Ramos (cell line): ENCODE data around the gene CRTC3.
"Not testable (repeated sequence)": the region's sequence is repeated elsewhere in the genome, so short reads cannot be mapped to it uniquely, and the experiment has no call there.

ENCODE experiments used
- in situ Hi-C: fragments of 300-500 bp; cut with MboI; formaldehyde crosslinking; loops from one replicate; pipeline ENCODE4 v1.14.3; 2022; ENCODE audit warnings: low sequenced_read_pairs; ENCODE audit not compliant: unreplicated experiment

The CRTC3 gene

DNA sequence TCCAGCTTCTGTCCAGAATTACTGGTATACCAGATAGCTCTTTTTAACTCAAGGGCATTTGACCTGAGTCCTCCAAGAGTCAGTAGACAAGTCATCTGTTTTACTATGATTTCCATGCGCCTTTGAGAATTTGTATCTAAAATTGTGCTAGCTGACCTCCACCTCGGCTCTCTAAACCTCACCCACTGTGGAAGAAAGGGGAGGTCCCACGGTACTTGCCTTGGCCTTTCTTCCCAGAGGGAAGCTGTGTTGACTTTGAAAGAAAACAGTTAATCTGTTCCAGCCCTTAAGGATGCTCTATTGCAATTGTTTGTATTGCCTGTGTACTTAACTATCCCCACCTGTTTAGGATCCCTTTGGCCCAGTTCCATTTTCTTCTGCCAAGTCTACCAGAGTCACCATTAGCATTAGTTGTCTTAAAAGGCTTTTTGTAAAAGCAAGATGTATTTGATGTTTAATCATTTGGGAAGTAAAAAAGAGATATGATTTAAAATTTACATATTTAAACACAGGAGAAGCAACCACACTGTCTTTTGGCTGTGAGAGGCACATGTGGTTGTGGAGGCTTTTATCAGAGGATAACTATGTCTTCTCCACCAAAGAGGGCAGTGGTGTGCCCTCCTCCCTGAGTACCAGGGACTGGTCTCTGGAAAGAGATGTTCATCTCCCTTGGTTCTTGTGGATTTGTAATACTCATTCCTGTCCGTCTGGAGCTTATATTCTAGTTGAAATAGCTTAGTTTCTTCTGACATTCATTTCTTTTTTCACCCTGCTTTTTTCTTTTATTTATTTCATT is 88.8 kb downstream of the CRTC3 start:
- in situ Hi-C loops: no loop called here

DNA sequence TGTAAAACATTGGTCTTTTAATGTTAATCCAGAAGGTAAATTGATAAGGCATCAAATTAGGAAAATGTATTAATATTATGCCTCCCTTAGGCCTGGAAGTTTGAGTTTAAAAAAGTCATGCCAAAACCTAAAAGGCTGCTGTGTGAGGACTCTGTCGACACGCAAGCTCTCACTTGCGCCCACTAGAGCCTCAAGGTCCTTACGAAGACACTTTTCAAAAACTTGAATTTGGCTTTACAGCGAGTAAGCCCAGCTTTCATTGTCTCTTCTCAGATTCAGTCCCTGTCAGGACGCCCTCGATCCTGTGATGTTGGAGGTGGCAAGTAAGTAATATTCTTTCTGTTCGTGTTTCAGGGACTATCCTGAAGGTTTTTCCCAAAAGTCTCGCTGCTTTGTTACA is 89.7 kb downstream of the CRTC3 start:
- in situ Hi-C loops: no loop called here

DNA sequence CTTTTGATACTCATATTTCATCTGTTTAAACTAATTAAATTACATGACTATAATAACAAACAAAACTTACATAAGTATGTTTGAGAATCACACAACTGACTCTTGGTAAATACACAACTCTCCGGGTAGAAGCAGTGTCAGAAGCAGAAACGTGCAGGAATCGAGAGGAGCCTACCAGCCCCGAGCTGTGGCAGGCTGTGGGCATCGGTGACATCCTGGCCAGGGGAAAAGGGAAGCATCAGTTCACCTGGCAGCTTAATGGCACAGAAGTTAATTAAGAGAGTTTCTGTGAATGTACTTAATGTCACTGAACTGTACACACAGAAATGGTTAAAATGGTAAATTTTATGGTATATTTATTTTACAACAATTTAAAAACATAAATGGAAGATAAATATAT is 90.2 kb downstream of the CRTC3 start:
- in situ Hi-C loops: no loop called here

DNA sequence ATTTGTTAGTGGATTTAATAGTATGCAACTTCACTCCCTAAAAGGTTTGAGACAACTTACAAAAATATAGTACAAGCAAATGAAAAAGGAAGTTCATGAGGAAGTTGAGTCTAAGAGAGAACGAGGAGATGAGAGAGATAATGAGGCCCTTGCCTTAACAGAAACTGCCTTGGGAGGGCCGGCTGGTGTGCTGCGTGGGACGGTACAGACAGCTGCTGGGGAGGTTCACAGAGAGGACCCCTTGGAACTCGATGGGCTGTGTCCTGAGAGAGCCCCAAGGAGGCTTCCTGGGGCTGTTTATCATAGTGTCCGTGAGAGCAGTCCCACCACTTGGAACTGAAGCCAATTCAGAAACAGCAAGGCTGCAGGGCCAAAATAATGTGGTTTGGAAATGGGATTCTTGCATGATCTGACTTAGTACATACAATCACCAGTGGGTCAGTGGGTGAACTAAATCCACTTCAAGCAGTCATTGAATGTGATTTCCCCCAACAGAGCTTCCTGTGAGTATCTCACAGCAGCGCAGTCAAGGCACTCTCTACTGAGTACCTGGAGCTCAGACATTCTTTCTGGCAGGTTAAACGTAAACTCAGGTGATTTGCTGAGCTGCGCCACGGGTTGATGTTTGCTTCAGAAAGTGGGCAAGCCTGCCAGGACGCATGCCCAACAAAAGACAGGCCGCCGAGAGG is 90.8 kb downstream of the CRTC3 start:
- in situ Hi-C loops: no loop called here

DNA sequence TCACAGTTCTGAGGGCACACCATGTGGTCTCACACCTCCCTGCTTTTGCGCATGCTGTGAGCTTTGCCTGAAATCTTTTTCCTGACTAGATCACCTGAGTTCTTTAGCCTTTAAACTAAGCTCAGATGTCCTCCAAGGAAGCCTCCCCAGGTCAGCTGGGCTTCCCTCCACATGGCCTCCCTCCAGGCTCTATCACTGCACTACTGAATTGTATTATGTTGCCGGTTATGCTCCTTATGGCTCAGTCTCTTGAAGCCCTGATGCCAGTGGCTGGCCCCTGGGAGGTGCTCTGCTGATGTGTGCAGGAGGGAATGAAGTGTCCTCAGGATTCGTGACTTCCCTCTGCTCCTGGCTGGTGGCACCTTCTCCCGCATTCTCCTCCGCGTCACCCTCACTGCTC is 94.1 kb downstream of the CRTC3 start:
- in situ Hi-C loops: no loop called here

DNA sequence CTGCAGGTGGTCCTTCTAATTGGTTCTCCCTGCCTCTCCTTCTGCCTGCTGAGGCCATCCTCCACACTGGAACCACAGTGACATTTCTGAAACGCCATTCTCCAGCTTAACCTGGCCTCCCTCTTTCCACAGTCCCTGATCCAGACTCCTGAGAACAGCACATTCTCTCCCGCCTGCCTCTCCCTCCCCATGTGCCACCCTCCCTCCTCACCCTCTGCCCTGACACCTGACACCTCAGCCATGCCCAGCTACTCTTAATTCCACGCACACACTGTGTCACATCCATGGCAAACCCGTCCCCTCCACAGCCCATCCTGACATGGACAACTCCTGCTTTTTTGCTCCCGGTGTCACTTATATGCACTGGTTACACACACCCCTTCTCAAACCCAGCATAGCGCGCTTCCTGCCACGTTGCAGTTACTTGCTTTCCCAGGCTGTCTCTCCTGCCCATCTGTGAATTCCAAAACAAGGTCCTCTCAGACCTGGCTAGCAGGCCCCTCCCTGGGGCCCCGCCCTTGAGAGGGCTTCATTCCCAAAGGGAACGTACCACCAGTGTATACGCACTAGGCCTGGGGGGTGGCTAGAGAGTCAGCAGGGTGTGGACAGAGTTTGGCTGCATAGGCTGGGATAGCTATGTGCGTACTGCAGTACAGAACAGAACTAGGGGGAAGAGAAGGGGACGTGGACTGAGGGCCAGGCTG is 94.7 kb downstream of the CRTC3 start:
- in situ Hi-C loops: no loop called here

DNA sequence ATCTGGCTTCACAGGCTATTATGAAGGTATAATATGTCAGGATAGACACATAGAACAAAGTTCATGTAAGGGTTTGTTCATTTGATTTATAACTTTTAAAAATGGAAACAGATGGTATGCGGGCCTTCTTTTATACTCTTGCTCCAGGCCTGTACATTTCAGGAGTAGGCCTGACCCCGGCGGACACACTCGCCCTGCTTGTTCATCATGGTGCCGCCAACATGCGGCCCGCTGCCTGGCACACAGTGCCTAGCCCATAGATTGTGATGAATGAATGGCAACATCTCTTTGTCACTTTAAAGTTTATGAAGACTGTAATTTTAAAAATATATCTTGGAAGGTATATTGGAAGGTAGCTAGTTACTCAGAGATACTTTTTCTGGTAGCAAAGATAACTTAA is 95.3 kb downstream of the CRTC3 start:
- in situ Hi-C loops: no loop called here

DNA sequence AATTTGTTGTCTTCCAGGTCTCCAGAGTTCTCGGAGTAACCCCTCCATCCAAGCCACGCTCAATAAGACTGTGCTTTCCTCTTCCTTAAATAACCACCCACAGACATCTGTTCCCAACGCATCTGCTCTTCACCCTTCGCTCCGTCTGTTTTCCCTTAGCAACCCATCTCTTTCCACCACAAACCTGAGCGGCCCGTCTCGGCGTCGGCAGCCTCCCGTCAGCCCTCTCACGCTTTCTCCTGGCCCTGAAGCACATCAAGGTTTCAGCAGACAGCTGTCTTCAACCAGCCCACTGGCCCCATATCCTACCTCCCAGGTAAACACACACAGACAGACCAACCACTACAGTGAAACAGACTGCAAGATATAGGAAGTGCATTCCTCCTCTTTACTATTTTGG is 99.5 kb downstream of the CRTC3 start:
- in situ Hi-C loops: no loop called here

DNA sequence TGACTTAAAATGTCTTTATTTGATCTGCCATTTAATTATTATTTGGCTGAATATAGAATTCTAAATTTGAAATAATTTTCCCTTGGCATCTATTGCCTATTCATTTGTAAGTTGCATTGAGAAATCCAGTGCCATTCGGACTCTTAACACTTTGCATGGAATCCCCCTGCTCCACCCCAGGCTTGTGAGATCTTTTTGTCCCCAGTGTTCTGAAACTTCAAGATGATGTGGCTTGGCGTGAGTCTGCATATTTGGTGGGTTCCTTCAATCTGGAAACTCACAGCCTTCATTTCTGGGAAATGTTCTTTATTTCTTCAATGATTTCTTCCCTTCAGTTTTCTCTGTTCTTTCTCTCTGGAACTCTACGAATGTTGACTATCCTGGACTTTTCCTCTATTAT is 103.6 kb downstream of the CRTC3 start:
- in situ Hi-C loops: no loop called here

DNA sequence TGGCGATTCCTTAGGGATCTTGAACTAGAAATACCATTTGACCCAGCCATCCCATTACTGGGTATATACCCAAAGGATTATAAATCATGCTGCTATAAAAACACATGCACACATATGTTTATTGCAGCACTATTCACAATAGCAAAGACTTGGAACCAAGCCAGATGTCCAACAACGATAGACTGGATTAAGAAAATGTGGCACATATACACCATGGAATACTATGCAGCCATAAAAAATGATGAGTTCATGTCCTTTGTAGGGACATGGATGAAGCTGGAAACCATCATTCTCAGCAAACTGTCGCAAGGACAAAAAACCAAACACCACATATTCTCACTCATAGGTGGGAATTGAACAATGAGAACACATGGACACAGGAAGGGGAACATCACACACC is 107.3 kb downstream of the CRTC3 start:
- in situ Hi-C loops: not testable (repeated sequence)

DNA sequence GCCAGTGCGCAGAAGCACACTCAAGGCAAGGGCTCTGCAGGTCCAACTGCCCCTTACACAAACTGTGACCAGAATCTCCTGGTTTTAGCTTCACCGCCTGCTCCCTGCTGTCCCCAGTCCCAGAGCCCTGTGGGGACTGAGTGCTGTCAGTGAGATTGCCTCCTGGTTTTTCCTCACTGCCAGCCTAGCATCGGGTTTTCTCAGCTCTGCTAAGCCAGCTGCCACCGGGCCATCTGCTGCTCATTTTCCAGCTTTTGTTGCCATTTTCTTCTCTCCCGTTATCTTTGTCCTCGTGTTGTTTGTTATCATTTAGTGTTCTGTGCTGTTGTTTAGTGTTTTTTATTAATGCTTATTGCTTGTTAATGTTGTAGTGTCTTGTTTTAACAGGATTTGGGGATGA is 108.0 kb downstream of the CRTC3 start:
- in situ Hi-C loops: no loop called here

DNA sequence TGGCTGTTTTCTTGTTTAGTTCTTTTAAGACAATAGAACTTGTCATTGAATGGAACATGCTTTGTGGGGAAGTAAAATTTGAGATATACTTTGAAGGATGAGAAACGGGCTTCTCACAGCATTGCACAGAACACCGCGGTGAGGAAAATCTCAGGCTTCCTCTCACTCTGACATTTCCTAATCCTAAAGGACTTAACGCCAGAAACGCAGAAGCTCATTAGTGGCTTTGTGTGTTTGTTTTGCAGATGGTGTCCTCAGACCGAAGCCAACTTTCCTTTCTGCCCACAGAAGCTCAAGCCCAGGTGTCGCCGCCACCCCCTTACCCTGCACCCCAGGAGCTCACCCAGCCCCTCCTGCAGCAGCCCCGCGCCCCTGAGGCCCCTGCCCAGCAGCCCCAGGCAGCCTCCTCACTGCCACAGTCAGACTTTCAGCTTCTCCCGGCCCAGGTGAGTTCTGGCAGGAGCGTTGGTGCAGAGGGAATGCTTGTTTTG is 108.5 kb downstream of the CRTC3 start:
- in situ Hi-C loops: no loop called here

DNA sequence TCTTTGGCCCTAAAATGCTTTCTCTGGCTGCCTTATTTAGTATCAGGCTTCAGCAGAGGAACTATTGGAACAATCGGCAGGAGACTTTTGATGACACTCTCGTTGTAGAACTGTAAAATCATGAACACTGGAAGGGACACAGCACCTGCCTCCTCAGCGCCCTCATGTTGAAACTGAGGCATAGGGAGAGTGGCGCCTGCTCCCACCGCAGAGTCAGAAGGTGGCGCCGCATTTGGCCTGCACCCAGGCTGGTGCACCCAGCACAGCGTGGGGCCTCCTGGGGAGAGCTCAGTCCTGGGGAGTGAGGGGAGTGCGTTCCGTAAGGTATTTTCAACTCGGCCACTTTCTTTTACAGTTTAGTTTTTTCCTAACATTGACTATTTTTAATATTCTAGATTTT is 109.2 kb downstream of the CRTC3 start:
- in situ Hi-C loops: no loop called here

DNA sequence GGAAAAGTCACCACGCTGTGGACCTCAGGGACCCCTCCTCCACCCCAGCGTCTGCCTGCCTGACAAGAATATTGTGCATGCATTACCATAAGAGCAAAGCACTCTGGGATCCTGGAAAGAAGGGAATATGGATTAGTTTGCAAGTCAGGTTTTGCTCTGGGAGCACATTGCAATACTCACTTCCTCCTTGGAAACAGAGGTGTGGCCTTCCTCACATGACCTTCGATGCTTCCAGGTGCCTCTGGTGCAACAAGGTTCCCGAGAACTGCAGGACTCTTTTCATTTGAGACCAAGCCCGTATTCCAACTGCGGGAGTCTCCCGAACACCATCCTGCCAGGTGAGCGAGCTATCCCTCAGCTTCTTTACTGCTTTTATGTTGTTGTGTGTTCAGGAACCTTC is 111.1 kb downstream of the CRTC3 start:
- in situ Hi-C loops: no loop called here

DNA sequence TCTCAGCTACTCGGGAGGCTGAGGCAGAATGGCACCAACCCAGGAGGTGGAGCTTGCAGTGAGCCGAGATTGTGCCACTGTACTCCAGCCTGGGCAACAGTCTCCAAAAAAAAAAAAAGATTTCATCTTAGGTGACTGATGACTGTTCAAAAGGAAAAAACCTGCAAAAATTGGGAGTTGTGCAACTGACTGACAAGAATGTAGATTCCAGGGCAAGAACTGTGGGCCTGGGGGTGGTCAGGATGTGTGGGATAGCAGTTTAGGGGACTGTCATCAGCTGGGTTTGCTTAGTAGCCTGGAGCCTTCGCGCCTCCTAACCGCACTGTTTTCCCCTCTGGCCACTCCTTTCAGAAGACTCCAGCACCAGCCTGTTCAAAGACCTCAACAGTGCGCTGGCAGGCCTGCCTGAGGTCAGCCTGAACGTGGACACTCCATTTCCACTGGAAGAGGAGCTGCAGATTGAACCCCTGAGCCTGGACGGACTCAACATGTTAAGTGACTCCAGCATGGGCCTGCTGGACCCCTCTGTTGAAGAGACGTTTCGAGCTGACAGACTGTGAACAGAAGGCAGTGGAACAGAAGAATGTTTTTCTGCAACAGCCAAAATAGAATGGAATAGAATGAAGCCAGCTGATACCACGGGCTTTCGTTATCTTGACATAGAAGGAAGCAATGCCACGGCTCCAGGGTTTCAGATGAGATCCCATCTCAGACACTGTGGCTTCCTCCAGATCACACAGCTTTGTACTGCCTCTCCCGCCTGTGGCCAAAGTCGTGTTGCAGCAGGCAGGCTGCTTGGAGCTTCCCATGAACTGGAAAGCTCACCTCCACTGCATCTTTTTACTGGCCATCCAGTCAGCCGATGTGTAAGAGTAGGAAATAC is 112.1 kb downstream of the CRTC3 start:
- in situ Hi-C loops: no loop called here

DNA sequence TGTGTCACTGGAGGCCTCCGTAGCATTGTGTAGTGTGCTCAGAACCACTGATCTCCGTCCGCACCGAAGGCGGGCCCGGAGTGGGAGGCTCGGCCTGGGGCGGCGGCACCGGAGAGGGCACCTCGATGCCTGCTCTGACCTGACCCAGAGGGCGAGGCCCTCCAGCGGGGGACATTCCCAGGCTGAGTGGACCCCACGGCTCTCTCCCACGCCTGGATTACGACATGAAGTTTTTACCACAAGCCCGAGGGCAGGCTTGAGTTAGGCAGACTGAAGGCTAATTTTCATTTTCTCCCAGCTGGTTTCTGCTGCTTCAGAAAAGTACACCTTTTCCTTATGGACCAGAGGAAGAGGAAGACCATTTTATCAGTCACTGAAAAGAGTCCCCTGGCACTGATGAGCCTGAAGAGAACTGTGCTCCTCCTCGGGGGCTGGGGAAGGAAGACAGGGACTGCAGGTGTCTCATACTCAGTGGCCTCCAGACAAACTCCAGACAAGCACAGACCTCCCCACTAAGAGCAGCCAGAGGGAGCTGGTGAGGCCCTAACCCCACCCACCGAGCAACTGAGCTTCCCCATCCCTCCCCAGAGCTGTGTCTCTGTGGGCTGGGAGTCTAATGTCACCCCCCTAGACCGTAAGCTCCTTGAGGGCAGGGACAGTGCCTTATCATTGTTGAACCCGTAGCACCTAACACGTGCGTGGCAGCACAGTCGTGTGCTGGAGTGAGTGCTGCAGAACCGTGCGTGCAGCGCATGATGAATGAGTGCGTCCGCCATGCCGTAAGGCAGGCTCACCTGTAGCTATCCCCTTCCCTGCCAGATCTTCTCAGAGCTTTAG is 113.0 kb downstream of the CRTC3 start:
- in situ Hi-C loops: no loop called here

DNA sequence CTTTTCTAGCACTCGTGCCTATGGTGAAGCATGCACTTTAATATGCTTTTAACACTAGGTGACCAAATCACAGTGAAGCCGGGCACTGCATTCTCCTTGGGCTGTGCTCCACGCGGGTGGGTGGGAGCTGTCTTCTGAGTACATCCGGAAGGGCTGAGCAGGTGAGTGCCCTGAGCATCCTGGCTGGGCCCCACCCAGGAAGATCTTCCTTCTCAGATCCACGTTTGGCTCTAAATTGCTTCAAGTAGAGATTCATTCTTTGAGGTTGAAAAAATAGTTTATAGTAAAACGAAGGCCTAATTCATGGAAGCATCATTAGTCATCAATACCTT is 113.5 kb downstream of the CRTC3 start:
- in situ Hi-C loops: no loop called here

DNA sequence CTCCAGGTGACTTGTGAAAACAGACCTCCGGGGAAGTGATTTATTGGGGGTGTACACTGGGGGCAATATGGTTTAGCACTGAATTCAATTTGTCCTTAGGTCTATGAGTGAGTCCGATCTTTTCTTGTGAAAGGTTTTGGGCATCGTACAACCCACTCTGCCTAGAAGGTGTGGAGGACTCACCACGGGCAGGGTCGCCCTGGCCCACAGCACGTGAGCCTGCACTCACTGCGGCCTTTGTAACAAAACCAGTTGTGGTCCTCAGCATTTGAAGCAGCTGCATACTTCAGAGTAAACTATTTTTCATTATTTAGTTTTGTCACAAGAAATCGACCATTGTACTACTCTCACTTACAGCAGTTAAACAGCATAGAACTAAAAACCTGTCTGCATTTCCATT is 114.8 kb downstream of the CRTC3 start:
- in situ Hi-C loops: no loop called here

DNA sequence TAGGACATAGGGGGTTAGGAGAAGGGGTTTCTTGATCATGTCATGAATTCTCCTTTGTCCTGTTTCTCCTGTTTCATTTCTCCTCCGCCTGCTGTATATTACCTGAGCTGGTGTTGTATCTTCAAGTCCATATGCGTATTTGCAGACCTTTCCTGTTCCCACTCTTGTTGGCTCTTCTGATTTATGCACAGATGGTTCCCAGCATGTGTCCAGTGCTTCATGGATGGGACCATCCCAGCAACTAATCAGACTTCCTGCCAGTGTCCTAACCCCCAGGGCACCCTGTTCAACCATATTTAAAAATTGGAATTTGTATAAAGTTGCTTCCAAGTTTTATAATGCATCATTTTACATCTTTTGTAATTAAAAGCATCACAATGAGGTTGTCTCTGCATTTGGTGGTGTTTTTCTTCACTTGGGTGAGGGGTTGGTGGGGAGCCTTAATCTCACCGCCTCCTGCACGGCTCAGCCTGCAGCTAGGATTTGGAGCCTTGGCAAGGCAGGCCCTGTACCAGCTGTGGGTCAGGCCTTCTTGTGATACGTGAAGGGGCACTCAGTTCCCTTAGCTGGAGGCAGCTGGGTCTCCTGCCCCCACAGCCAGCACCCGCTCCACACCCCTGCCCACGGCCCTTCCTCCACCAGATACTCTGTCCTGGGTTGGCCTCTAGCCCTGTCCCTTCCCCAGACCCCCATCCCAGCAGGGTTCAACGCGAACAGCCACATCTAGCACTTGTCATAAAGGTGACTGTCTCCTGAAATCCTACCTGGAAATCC is 115.4 kb downstream of the CRTC3 start:
- in situ Hi-C loops: loop anchor here (5.0 kb wide), 1 partner anchor 52 kb away; no protein-coding TSS in a partner anchor
